IMR-90 (cell line): ENCODE results near the gene MRGPRX1. TPM values are rescaled to one million over a fixed set of nuclear protein-coding genes. Genes with fewer than 3 reads are reported as not detected.

Source experiments
- ATAC-seq: fragments of 200-7000 bp; cut with Tn5 transposase; 2 replicates; pipeline ENCODE4 v1.9.1; 2020; ENCODE audit warnings: low read depth, mild to moderate bottlenecking, moderate library complexity
- BruUV-seq: library from RNA; stranded (reverse); fragments of 400-500 nt; replicated peaks from 2 replicates; lab custom pipeline; 2021; lab: Mats Ljungman, UMichigan
- CTCF ChIA-PET: fragments of 300-600 bp; formaldehyde crosslinking; extraction: SDS; loops from one replicate; lab custom pipeline; 2021; ENCODE audit warnings: antibody characterized with exemption; lab: Yijun Ruan, JAX
- POLR2A ChIA-PET: fragments of 300-600 bp; sonication (Branson Sonifier 250); formaldehyde crosslinking; loops from one replicate; lab custom pipeline; 2022; ENCODE audit warnings: antibody characterized with exemption; ENCODE audit not compliant: unreplicated experiment; lab: Charles Lee
- DNase-seq: peaks from one replicate; pipeline ENCODE4 v3.0.0; 2013
- H2AFZ ChIP-seq: replicated peaks from 2 replicates; pipeline ENCODE3; 2013; ENCODE audit warnings: low read length, mild to moderate bottlenecking; ENCODE audit not compliant: poor library complexity
- H2AK5ac ChIP-seq: 2 replicates; pipeline ENCODE4 v1.6.1; 2013; ENCODE audit warnings: low read depth, low read length, inconsistent platforms
- H2AK9ac ChIP-seq: replicated peaks from 2 replicates; pipeline ENCODE3; 2013; ENCODE audit warnings: mild to moderate bottlenecking, low read depth, low read length, moderate library complexity; ENCODE audit not compliant: poor library complexity
- H2BK120ac ChIP-seq: 2 replicates; pipeline ENCODE4 v1.6.1; 2013; ENCODE audit warnings: low read depth, low read length, inconsistent platforms
- H2BK15ac ChIP-seq: 3 replicates; pipeline ENCODE4 v1.6.1; 2013; ENCODE audit warnings: low read depth, low read length, inconsistent platforms
- H2BK20ac ChIP-seq: 2 replicates; pipeline ENCODE4 v1.6.1; 2013; ENCODE audit warnings: low read depth, mild to moderate bottlenecking, inconsistent platforms, low read length, moderate library complexity
- H2BK5ac ChIP-seq: 2 replicates; pipeline ENCODE4 v1.6.1; 2013; ENCODE audit warnings: mild to moderate bottlenecking, low read depth, low read length, inconsistent platforms; ENCODE audit not compliant: poor library complexity, severe bottlenecking
- H3K14ac ChIP-seq: replicated peaks from 2 replicates; pipeline ENCODE4 v1.6.1; 2013; ENCODE audit warnings: low read depth, low read length, inconsistent platforms
- H3K18ac ChIP-seq: 2 replicates; pipeline ENCODE4 v1.6.1; 2013; ENCODE audit warnings: low read depth, low read length, control low read depth
- H3K23ac ChIP-seq: 2 replicates; pipeline ENCODE4 v1.6.1; 2013; ENCODE audit warnings: low read depth, low read length, inconsistent platforms
- H3K27ac ChIP-seq: 2 replicates; pipeline ENCODE4 v1.5.1; 2013; ENCODE audit warnings: mild to moderate bottlenecking, control low read depth, low read length; ENCODE audit not compliant: insufficient read depth
- H3K27me3 ChIP-seq: 2 replicates; pipeline ENCODE4 v1.6.1; 2013; ENCODE audit warnings: low read length; ENCODE audit not compliant: control insufficient read depth, insufficient read depth
- H3K36me3 ChIP-seq: 2 replicates; pipeline ENCODE4 v1.6.1; 2013; ENCODE audit warnings: low read length, mixed read lengths; ENCODE audit not compliant: control insufficient read depth, insufficient read depth
- H3K4ac ChIP-seq: 2 replicates; pipeline ENCODE4 v1.6.1; 2013; ENCODE audit warnings: low read depth, low read length, inconsistent platforms
- H3K4me1 ChIP-seq: 2 replicates; pipeline ENCODE4 v1.6.1; 2013; ENCODE audit warnings: low read length, mixed read lengths; ENCODE audit not compliant: control insufficient read depth, insufficient read depth
- H3K4me2 ChIP-seq: 2 replicates; pipeline ENCODE4 v1.6.1; 2013; ENCODE audit warnings: low read depth, mild to moderate bottlenecking, control low read depth, low read length, moderate library complexity
- H3K4me3 ChIP-seq: 2 replicates; pipeline ENCODE4 v1.5.1; 2013; ENCODE audit warnings: low read depth, mild to moderate bottlenecking, control low read depth, low read length, moderate library complexity; ENCODE audit not compliant: insufficient read depth
- H3K56ac ChIP-seq: 2 replicates; pipeline ENCODE4 v1.6.1; 2013; ENCODE audit warnings: low read length, inconsistent platforms; ENCODE audit not compliant: insufficient read depth; ENCODE audit errors: extremely low read depth
- H3K79me1 ChIP-seq, 2 experiments: 2 replicates each; pipeline ENCODE4 v1.6.1; 2013; ENCODE audit warnings: low read length in 2 of 2, inconsistent platforms in 1 of 2, low read depth in 1 of 2
- H3K9ac ChIP-seq: 2 replicates; pipeline ENCODE4 v1.6.1; 2013; ENCODE audit warnings: low read depth, low read length, control low read depth
- H3K9me1 ChIP-seq: 2 replicates; pipeline ENCODE4 v1.6.1; 2013; ENCODE audit warnings: low read length, inconsistent platforms; ENCODE audit not compliant: insufficient read depth
- H3K9me3 ChIP-seq: 2 replicates; pipeline ENCODE4 v1.6.1; 2013; ENCODE audit warnings: low read length; ENCODE audit not compliant: control insufficient read depth, insufficient read depth
- H4K20me1 ChIP-seq: 2 replicates; pipeline ENCODE4 v1.6.1; 2013; ENCODE audit warnings: low read length, inconsistent platforms; ENCODE audit not compliant: insufficient read depth
- H4K5ac ChIP-seq: 2 replicates; pipeline ENCODE4 v1.6.1; 2013; ENCODE audit warnings: mild to moderate bottlenecking, low read depth, low read length, control low read depth
- H4K8ac ChIP-seq, 2 experiments: 2 replicates each; pipeline ENCODE4 v1.6.1; 2013; ENCODE audit warnings: low read depth in 2 of 2, low read length in 2 of 2, control low read depth in 1 of 2, inconsistent platforms in 1 of 2
- H4K91ac ChIP-seq: 2 replicates; pipeline ENCODE4 v1.6.1; 2013; ENCODE audit warnings: low read depth, low read length, inconsistent platforms; ENCODE audit not compliant: insufficient read depth
- BHLHE40 ChIP-seq: fragments of 150-350 bp; IDR thresholded peaks from 2 replicates; pipeline ENCODE4 v1.6.1; 2016; ENCODE audit warnings: mild to moderate bottlenecking, low read depth, low read length
- CEBPB ChIP-seq: IDR thresholded peaks from 2 replicates; pipeline ENCODE4 v1.6.1; 2012; ENCODE audit warnings: low read depth, low read length, improper control_type of control experiment
- CHD1 ChIP-seq: IDR thresholded peaks from 2 replicates; pipeline ENCODE4 v1.6.1; 2012; ENCODE audit warnings: low read depth, low read length, improper control_type of control experiment
- CTCF ChIP-seq: conservative IDR thresholded peaks from 2 replicates; pipeline ENCODE4 v1.5.1; 2012; ENCODE audit warnings: mild to moderate bottlenecking, low read depth, low read length, improper control_type of control experiment
- ELK1 ChIP-seq: fragments of 150-350 bp; IDR thresholded peaks from 2 replicates; pipeline ENCODE4 v1.6.1; 2016; ENCODE audit warnings: low read depth, mild to moderate bottlenecking, low read length, moderate library complexity, borderline replicate concordance
- FOS ChIP-seq: fragments of 150-350 bp; IDR thresholded peaks from 2 replicates; pipeline ENCODE4 v1.6.1; 2016; ENCODE audit warnings: low read depth, low read length
- MAZ ChIP-seq: IDR thresholded peaks from 2 replicates; pipeline ENCODE4 v1.6.1; 2012; ENCODE audit warnings: low read depth, mild to moderate bottlenecking, low read length, improper control_type of control experiment, moderate library complexity, borderline replicate concordance
- MXI1 ChIP-seq: IDR thresholded peaks from 2 replicates; pipeline ENCODE4 v1.6.1; 2012; ENCODE audit warnings: low read depth, mild to moderate bottlenecking, low read length, moderate library complexity, borderline replicate concordance
- NFE2L2 ChIP-seq: fragments of 150-350 bp; IDR thresholded peaks from 2 replicates; pipeline ENCODE4 v1.6.1; 2016; ENCODE audit warnings: low read depth, mild to moderate bottlenecking, low read length
- POLR2A ChIP-seq: IDR thresholded peaks from 2 replicates; pipeline ENCODE4 v1.6.1; 2012; ENCODE audit warnings: mild to moderate bottlenecking, low read depth, low read length
- RAD21 ChIP-seq: IDR thresholded peaks from 2 replicates; pipeline ENCODE4 v1.6.1; 2012; ENCODE audit warnings: low read length, improper control_type of control experiment
- RCOR1 ChIP-seq: IDR thresholded peaks from 2 replicates; pipeline ENCODE4 v1.6.1; 2012; ENCODE audit warnings: mild to moderate bottlenecking, low read length, improper control_type of control experiment; ENCODE audit not compliant: insufficient replicate concordance
- RFX5 ChIP-seq: IDR thresholded peaks from 2 replicates; pipeline ENCODE4 v1.8.0; 2012; ENCODE audit warnings: low read depth, mild to moderate bottlenecking, low read length, moderate library complexity
- SMC3 ChIP-seq: fragments of 150-350 bp; IDR thresholded peaks from 2 replicates; pipeline ENCODE4 v1.6.1; 2016; ENCODE audit warnings: low read depth, mild to moderate bottlenecking, antibody characterized with exemption, low read length, moderate library complexity
- USF2 ChIP-seq: fragments of 150-350 bp; IDR thresholded peaks from 2 replicates; pipeline ENCODE4 v1.6.1; 2017; ENCODE audit warnings: mild to moderate bottlenecking, antibody characterized with exemption, low read length, low read depth
- WGBS, 2 experiments: methylation state at CpG; one replicate each; pipeline versions ENCODE4 v1.1.5 to v1.1.7; 2013; ENCODE audit warnings: missing lambda C conversion rate in 2 of 2; ENCODE audit not compliant: insufficient read length in 1 of 2; ENCODE audit errors: extremely low coverage in 2 of 2; 5-methylcytosine and 5-hydroxymethylcytosine counted together
- dilution Hi-C: fragments of 300-500 bp; cut with HindIII; formaldehyde crosslinking; loops from one replicate; pipeline ENCODE4 v1.14.3; 2018; ENCODE audit warnings: low sequenced_read_pairs; ENCODE audit not compliant: unreplicated experiment
- in situ Hi-C: fragments of 300-500 bp; cut with MboI; formaldehyde crosslinking; loops from 3 replicates; pipeline ENCODE4 v1.14.3; 2019; ENCODE audit warnings: low sequenced_read_pairs, inconsistent platforms, mixed read lengths
- intact Hi-C: fragments of 100-400 bp; cut with micrococcal nuclease; formaldehyde crosslinking; loops from 2 replicates; pipeline ENCODE4 v1.10.0; 2022
- polyA plus RNA-seq, 3 experiments: library from polyadenylated mRNA; depleted of rRNA; stranded (reverse); fragments of >200 nt; gene quantifications; 2 replicates each; pipeline ENCODE4 v1.2.3, GENCODE V29; 2012; ENCODE audit warnings: low replicate concordance in 1 of 3
- total RNA-seq: library from RNA; depleted of rRNA; stranded (reverse); fragments of >200 nt; gene quantifications from 2 replicates; pipeline ENCODE4 v1.2.3, GENCODE V29; 2012

Gene MRGPRX1
- total and polyA plus RNA-seq, 2 of the 4 experiments (the other 2 are of a cell fraction): not detected

- H3K36me3 ChIP-seq: no peaks in the 10 kb centered on the region
- H4K5ac ChIP-seq: no peak overlapping the region
- dilution Hi-C loops (no loop called here), intact Hi-C loops (no loop called here), in situ Hi-C loops (no loop called here)
- no peak overlapping the region for H3K4me3 ChIP-seq
- H3K4me2 ChIP-seq: no peak overlapping the region
- BruUV-seq: no TSS peak
- 38% methylated on average over 2 of the region's 4 CpGs; no CpG with 5 or more reads in 1 of the 2 experiments for WGBS, 2 experiments
- H3K27ac ChIP-seq: no peak overlapping the region
- no peak overlapping the region for H2BK15ac ChIP-seq
- no peak overlapping the region for H3K14ac ChIP-seq
- no peak overlapping the region for H2BK120ac ChIP-seq
- ATAC-seq (no peak), DNase-seq (no peak)
- H3K27me3 ChIP-seq: no peaks in the 10 kb centered on the region
- H3K4me1 ChIP-seq: no peaks in the 10 kb centered on the region
- no peaks in the 10 kb centered on the region for H3K9me1 ChIP-seq
- no peaks in the 10 kb centered on the region for H3K9me3 ChIP-seq
- H2AFZ ChIP-seq: no peak overlapping the region
- TF ChIP-seq POLR2A (no peak), MAZ (no peak), ELK1 (no peak), USF2 (no peak), NFE2L2 (no peak), SMC3 (no peak), CEBPB (no peak), RCOR1 (no peak), CHD1 (no peak), FOS (no peak), BHLHE40 (no peak), CTCF (no peak), RFX5 (no peak), MXI1 (no peak), RAD21 (no peak)
- H3K4ac ChIP-seq: no peak overlapping the region
- no peak overlapping the region for H3K18ac ChIP-seq
- no peak overlapping the region for H3K23ac ChIP-seq
- H3K9ac ChIP-seq: no peak overlapping the region
- no peak overlapping the region for H2AK9ac ChIP-seq
- no peak overlapping the region for H4K91ac ChIP-seq
- H3K79me1 ChIP-seq: no peaks in the 10 kb centered on the region
- POLR2A ChIA-PET: no interaction called here
- H2AK5ac ChIP-seq: no peak overlapping the region
- H4K20me1 ChIP-seq: no peaks in the 10 kb centered on the region
- H2BK20ac ChIP-seq: no peak overlapping the region
- no peak overlapping the region for H3K56ac ChIP-seq
- CTCF ChIA-PET: no interaction called here
- H4K8ac ChIP-seq: no peak overlapping the region
- no peak overlapping the region for H2BK5ac ChIP-seq
These were observed 42.7 kb upstream of the MRGPRX1 start for GRCh38 chr11:18981897-18982296.
